Heart left ventricle (tissue), 13 donors: ENCODE measurements around the gene HHAT.

Experiments used
- POLR2A ChIP-seq, 2 donors: fragments of 450-650 bp; IDR thresholded peaks; one replicate each; pipeline ENCODE4 v1.6.1; 2017; ENCODE audit warnings: antibody characterized with exemption in 2 of 2, mild to moderate bottlenecking in 2 of 2, moderate library complexity in 2 of 2
- TF ChIP-seq, protein P1 (sequence below), 12 donors: fragments of 200-600 bp; sonication (generic) in 4 of 12; IDR thresholded peaks; one replicate each; pipeline versions ENCODE4 v1.5.0 to v1.8.0; 2018 to 2022; ENCODE audit warnings: antibody characterized with exemption in 12 of 12, mild to moderate bottlenecking in 5 of 12
- donor health status: ischemic (EF 13 %, LVEDD 7.1; RV severe dilation, severe dysfunction).
- donor health status: DM: no; HTN: yes; CAD: no.
- donor health status: DM: no; HTN: no; CAD: no.
- donor health status: ischemic (EF 25% LVEDD 6.9; RV normal size, moderate dysfunction).
- donor health status: ischemic (EF 25% LVEDD 5.7; RV mildly dilated, moderate dysfunction).
- donor health status: ischemic (EF 35%, LVEDD 5.7; RV mildly dilated, moderate dysfunction).
- donor health status: nonischemic (EF 11% LVEDD 7.7; RV severe dilation, severe dysfunction).
- donor health status: DM: yes; HTN: yes; CAD: no.
- donor health status: PGD.
- donor health status: ischemic (EF 29% LVEDD 5.4; RV normal size, mild dysfunction).
- donor health status: nonischemic (EF 23%, LVEDD 6.1; RV moderate dilation, normal function).

DNA sequence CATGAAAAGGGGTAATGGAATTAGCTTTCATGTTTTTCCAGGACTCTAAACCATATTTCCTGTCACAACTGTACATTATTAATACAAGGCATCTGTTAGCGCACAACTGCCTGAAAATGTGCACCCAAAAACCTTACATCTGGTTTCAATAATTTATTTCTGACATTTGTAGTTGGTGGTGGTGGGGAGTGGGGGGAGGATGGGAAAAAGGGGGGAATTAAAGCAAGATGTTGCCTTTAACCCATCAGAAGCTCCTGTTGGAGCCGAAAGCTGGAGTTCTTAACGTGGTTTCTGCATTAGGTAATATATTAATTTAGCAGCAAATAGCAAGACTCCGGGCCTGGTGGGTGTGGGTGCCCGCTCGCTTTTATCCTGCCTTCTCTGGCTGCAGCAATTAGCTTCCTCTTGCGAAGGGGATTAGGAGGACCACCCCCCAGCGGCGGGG is 36.9 kb upstream of the HHAT start:
- TF ChIP-seq, protein P1, sequence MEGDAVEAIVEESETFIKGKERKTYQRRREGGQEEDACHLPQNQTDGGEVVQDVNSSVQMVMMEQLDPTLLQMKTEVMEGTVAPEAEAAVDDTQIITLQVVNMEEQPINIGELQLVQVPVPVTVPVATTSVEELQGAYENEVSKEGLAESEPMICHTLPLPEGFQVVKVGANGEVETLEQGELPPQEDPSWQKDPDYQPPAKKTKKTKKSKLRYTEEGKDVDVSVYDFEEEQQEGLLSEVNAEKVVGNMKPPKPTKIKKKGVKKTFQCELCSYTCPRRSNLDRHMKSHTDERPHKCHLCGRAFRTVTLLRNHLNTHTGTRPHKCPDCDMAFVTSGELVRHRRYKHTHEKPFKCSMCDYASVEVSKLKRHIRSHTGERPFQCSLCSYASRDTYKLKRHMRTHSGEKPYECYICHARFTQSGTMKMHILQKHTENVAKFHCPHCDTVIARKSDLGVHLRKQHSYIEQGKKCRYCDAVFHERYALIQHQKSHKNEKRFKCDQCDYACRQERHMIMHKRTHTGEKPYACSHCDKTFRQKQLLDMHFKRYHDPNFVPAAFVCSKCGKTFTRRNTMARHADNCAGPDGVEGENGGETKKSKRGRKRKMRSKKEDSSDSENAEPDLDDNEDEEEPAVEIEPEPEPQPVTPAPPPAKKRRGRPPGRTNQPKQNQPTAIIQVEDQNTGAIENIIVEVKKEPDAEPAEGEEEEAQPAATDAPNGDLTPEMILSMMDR (IDR thresholded peaks at IDR 0.05) = no peak
- no peak for TF ChIP-seq POLR2A (IDR thresholded peaks at IDR 0.05)
